RWPE2 (cell line): Measurements from ENCODE around the gene RAB13.
"Not testable (repeated sequence)": the region's sequence is repeated elsewhere in the genome, so short reads cannot be mapped to it uniquely, and the experiment has no call there.

Experiments
- ATAC-seq: fragments of 200-7000 bp; cut with Tn5 transposase; 3 replicates; pipeline ENCODE4 v1.9.1; 2021; ENCODE audit warnings: low read depth
- DNase-seq: peaks from one replicate; pipeline ENCODE4 v3.0.0-alpha.2; 2020; ENCODE audit warnings: low spot score
- H3K27ac ChIP-seq: fragments of 450-650 bp; 2 replicates; pipeline ENCODE4 v1.5.1; 2017; ENCODE audit warnings: mild to moderate bottlenecking; ENCODE audit not compliant: poor library complexity, severe bottlenecking
- H3K27me3 ChIP-seq: fragments of 250-450 bp; sonication (Bioruptor Pico); 2 replicates; pipeline ENCODE4 v1.5.1; 2021; ENCODE audit warnings: mild to moderate bottlenecking, moderate library complexity; ENCODE audit not compliant: insufficient read depth, poor library complexity, severe bottlenecking
- H3K36me3 ChIP-seq: fragments of 250-450 bp; sonication (Bioruptor Pico); 2 replicates; pipeline ENCODE4 v1.5.1; 2020; ENCODE audit warnings: low read depth, mild to moderate bottlenecking, moderate library complexity
- H3K4me1 ChIP-seq: fragments of 250-450 bp; sonication (Bioruptor Pico); 2 replicates; pipeline ENCODE4 v1.5.1; 2021; ENCODE audit warnings: mild to moderate bottlenecking, moderate library complexity; ENCODE audit not compliant: insufficient read depth, poor library complexity, severe bottlenecking
- H3K4me3 ChIP-seq: fragments of 250-450 bp; sonication (Bioruptor Pico); 2 replicates; pipeline ENCODE4 v1.5.1; 2021; ENCODE audit warnings: mild to moderate bottlenecking, moderate library complexity; ENCODE audit not compliant: severe bottlenecking
- H3K9me3 ChIP-seq: fragments of 250-450 bp; sonication (Bioruptor Pico); 2 replicates; pipeline ENCODE4 v1.5.1; 2021; ENCODE audit warnings: mild to moderate bottlenecking, moderate library complexity; ENCODE audit not compliant: severe bottlenecking
- TF ChIP-seq, protein P1 (sequence below): fragments of 450-650 bp; IDR thresholded peaks from one replicate; pipeline ENCODE4 v1.5.1; 2017; ENCODE audit warnings: mild to moderate bottlenecking, moderate library complexity; ENCODE audit not compliant: poor library complexity, severe bottlenecking

Gene RAB13

DNA sequence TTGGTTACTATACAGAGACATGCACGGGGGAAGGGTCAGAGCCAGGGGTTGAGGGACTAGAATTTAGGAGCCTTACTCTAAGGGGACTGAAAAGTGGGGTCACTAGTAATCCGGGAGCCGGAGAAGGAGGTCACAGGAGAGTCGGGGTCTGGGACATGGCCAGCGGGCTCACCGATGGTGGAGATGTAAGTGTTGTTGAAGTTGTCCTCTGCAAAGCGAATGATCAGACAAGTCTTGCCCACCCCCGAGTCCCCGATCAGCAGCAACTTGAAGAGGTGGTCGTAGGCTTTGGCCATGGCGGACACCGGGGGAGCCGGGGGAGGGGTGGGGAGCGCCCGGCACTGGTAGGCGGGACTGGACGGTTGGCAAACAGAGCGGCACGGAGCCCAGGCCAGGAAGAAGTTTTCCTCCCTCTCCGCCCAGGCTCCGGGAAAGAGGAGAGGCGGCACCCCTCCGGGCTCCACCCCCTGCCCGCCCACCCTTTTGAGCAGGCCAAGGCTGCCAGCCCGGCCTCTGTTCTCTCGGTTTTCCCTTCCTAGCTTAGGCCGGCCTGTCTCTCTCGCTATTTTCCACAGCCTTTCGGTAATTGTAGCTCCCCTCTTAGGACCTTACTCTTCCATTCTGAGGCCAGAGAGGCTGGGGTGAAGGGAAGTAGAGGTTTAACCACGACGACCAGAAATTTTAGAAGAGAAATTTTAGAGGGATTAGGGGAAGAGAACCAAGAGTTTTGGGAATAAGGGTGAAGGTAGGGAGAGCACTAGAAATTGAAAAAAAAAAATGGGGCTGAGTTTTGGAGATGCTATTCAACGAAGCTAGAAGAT lies at the start of gene RAB13:
RAB13 (minus strand) TSS at position 399 of the 821 bp plus-strand sequence; CDS start at position 296, 103 bp downstream.
- Histone ChIP-seq H3K27me3 (no peaks in the 10 kb centered on the region), H3K4me1 (peaks cover 12% of the 10 kb centered on the region), H3K9me3 (no peaks in the 10 kb centered on the region), H3K27ac (peak within 1 kb of the TSS; percentile 71), H3K36me3 (peaks cover 25% of the 10 kb centered on the region), H3K4me3 (peak within 1 kb of the TSS; percentile 40)
- DNase-seq (peak; percentile 84), ATAC-seq (peak; percentile 86)
- TF ChIP-seq, protein P1, sequence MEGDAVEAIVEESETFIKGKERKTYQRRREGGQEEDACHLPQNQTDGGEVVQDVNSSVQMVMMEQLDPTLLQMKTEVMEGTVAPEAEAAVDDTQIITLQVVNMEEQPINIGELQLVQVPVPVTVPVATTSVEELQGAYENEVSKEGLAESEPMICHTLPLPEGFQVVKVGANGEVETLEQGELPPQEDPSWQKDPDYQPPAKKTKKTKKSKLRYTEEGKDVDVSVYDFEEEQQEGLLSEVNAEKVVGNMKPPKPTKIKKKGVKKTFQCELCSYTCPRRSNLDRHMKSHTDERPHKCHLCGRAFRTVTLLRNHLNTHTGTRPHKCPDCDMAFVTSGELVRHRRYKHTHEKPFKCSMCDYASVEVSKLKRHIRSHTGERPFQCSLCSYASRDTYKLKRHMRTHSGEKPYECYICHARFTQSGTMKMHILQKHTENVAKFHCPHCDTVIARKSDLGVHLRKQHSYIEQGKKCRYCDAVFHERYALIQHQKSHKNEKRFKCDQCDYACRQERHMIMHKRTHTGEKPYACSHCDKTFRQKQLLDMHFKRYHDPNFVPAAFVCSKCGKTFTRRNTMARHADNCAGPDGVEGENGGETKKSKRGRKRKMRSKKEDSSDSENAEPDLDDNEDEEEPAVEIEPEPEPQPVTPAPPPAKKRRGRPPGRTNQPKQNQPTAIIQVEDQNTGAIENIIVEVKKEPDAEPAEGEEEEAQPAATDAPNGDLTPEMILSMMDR = no peak

GRCh38 chr1:154033697-154034096 lies 47.6 kb upstream of the RAB13 start:
- not testable (repeated sequence) for H3K4me1 ChIP-seq, H3K27me3 ChIP-seq, ATAC-seq, H3K4me3 ChIP-seq, H3K36me3 ChIP-seq, DNase-seq, H3K27ac ChIP-seq, H3K9me3 ChIP-seq

- H3K27ac ChIP-seq = no peak overlapping the region
- H3K36me3 ChIP-seq = no peaks in the 10 kb centered on the region
- no peaks in the 10 kb centered on the region for H3K4me1 ChIP-seq
- H3K4me3 ChIP-seq = no peak overlapping the region
- no peak for ATAC-seq
- DNase-seq = no peak
- TF ChIP-seq, protein P1 = no peak
- H3K9me3 ChIP-seq = no peaks in the 10 kb centered on the region
- H3K27me3 ChIP-seq = no peaks in the 10 kb centered on the region
These were observed 33.8 kb upstream of the RAB13 start for GRCh38 chr1:154019940-154020339.

GRCh38 chr1:154019269-154019668 lies 33.1 kb upstream of the RAB13 start:
- H3K36me3 ChIP-seq = no peaks in the 10 kb centered on the region
- no peak overlapping the region for H3K4me3 ChIP-seq
- ATAC-seq (no peak), DNase-seq (no peak)
- TF ChIP-seq, protein P1 = no peak
- no peaks in the 10 kb centered on the region for H3K27me3 ChIP-seq
- H3K4me1 ChIP-seq = no peaks in the 10 kb centered on the region
- no peak overlapping the region for H3K27ac ChIP-seq
- no peaks in the 10 kb centered on the region for H3K9me3 ChIP-seq

DNA sequence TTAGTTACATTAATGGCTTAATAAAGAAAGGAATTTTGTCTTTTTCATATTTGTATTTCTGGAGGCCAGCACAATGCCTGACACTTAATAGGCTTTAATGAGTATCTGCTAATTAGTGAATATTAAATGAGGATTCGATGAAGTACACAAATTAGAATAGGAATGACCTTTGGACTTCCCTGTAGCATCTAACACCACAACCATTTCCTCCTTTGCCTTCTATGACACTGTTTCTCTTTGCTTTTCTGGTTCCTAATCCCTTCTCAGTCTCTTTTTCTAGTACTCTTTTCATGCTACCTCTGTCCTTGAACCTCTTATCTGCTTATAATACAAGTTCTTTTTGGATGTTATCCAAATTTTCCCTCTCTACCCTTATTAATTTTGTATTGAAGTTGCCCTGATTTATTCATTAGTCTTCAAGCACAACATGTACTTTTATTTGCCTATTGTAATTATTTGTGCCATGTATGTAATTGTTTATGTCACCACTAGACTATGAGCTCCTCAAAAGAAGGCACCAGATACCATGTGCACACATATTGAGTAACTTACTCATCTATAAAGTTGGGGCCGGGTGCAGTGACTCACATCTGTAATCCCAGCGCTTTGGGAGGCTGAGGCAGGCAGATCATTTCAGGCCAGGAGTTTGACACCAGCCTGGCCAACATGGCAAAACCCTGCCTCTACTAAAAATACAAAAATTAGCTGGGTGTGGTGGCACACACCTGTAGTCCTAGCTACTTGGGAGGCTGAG lies 28.2 kb upstream of the RAB13 start:
- ATAC-seq (peak; percentile 63; the same call in 1 of the 3 replicates), DNase-seq (no peak)
- no peak overlapping the region for H3K27ac ChIP-seq
- no peaks in the 10 kb centered on the region for H3K4me1 ChIP-seq
- no peaks in the 10 kb centered on the region for H3K9me3 ChIP-seq
- H3K36me3 ChIP-seq = no peaks in the 10 kb centered on the region
- no peaks in the 10 kb centered on the region for H3K27me3 ChIP-seq
- no peak overlapping the region for H3K4me3 ChIP-seq
- TF ChIP-seq, protein P1 = no peak

DNA sequence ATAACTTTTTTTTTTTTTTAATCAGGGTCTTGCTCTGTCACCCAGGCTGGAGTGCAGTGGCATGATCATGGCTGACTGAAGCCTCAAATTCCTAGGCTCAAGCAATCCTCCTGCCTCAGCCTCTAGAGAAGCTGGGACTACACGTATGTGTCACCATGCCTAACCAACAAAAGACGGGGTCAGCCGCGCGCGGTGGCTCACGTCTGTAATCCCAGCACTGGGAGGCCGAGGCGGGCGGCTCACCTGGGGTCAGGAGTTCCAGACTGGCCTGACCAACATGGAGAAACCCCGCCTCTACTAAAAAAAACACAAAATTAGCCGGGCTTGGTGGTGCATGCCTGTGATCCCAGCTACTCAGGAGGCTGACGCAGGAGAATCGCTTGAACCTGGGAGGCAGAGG lies 26.4 kb upstream of the RAB13 start:
- H3K27me3 ChIP-seq, H3K9me3 ChIP-seq, H3K4me3 ChIP-seq, H3K4me1 ChIP-seq, H3K27ac ChIP-seq, DNase-seq, ATAC-seq, H3K36me3 ChIP-seq: not testable (repeated sequence)
